ENCODE data around the gene PMM2. TPM values are rescaled to one million over a fixed set of nuclear protein-coding genes. Genes with fewer than 3 reads are reported as not detected.
"Not testable (repeated sequence)": the region's sequence is repeated elsewhere in the genome, so short reads cannot be mapped to it uniquely, and the experiment has no call there.

Gene PMM2
- total RNA-seq, 2 donors from 2014 or later: 61.6 to 105 TPM

- Mint-ChIP-seq H3K36me3 (no peaks in the 10 kb centered on the region), H3K27me3 (no peaks in the 10 kb centered on the region), H3K4me3 (no peak overlapping the region), H3K27ac (no peak overlapping the region), H3K9me3 (no peaks in the 10 kb centered on the region), H3K4me1 (ENCODE audit: low read depth in 2 of 2) (no peaks in the 10 kb centered on the region)
- ATAC-seq (peak in 1 of 2 donors; percentile 36), DNase-seq (ENCODE audit: low spot score) (no peak)
Observed at GRCh38 chr16:8767176-8767575, 30.5 kb upstream of the PMM2 start.

GRCh38 chr16:8768283-8768682, 29.4 kb upstream of the PMM2 start:
- no peak for DNase-seq (ENCODE audit: low spot score)
- H3K4me1 Mint-ChIP-seq (ENCODE audit: low read depth in 2 of 2): no peaks in the 10 kb centered on the region
- ATAC-seq: no peak
- no peak overlapping the region for H3K4me3 Mint-ChIP-seq
- H3K36me3 Mint-ChIP-seq: peaks cover 4% of the 10 kb centered on the region
- H3K9me3 Mint-ChIP-seq: no peaks in the 10 kb centered on the region
- H3K27ac Mint-ChIP-seq: no peak overlapping the region
- no peaks in the 10 kb centered on the region for H3K27me3 Mint-ChIP-seq

GRCh38 chr16:8768692-8769091, 28.9 kb upstream of the PMM2 start:
- Mint-ChIP-seq H3K27ac (no peak overlapping the region), H3K27me3 (no peaks in the 10 kb centered on the region), H3K9me3 (no peaks in the 10 kb centered on the region), H3K4me3 (no peak overlapping the region), H3K36me3 (peaks cover 4% of the 10 kb centered on the region), H3K4me1 (ENCODE audit: low read depth in 2 of 2) (no peaks in the 10 kb centered on the region)
- ATAC-seq (no peak), DNase-seq (ENCODE audit: low spot score) (no peak)

- H3K4me1 Mint-ChIP-seq (ENCODE audit: low read depth in 2 of 2): no peaks in the 10 kb centered on the region
- no peak overlapping the region for H3K4me3 Mint-ChIP-seq
- H3K36me3 Mint-ChIP-seq: peaks cover 4% of the 10 kb centered on the region
- H3K9me3 Mint-ChIP-seq: no peaks in the 10 kb centered on the region
- DNase-seq (ENCODE audit: low spot score) (no peak), ATAC-seq (no peak)
- H3K27ac Mint-ChIP-seq: no peak overlapping the region
- no peaks in the 10 kb centered on the region for H3K27me3 Mint-ChIP-seq
Observed at GRCh38 chr16:8773537-8773936, 24.1 kb upstream of the PMM2 start.

GRCh38 chr16:8774208-8774607, 23.4 kb upstream of the PMM2 start:
- Mint-ChIP-seq H3K27me3 (no peaks in the 10 kb centered on the region), H3K9me3 (no peaks in the 10 kb centered on the region), H3K36me3 (peaks cover 4% of the 10 kb centered on the region), H3K4me1 (ENCODE audit: low read depth in 2 of 2) (no peaks in the 10 kb centered on the region), H3K4me3 (no peak overlapping the region), H3K27ac (no peak overlapping the region)
- DNase-seq (ENCODE audit: low spot score) (no peak), ATAC-seq (no peak)

- H3K4me3 Mint-ChIP-seq: no peak overlapping the region
- H3K36me3 Mint-ChIP-seq: peaks cover 4% of the 10 kb centered on the region
- no peaks in the 10 kb centered on the region for H3K9me3 Mint-ChIP-seq
- ATAC-seq (no peak), DNase-seq (ENCODE audit: low spot score) (no peak)
- peaks cover 0 to 4% of the 10 kb centered on the region in 2 donors for H3K4me1 Mint-ChIP-seq (ENCODE audit: low read depth in 2 of 2)
- H3K27ac Mint-ChIP-seq: no peak overlapping the region
- H3K27me3 Mint-ChIP-seq: no peaks in the 10 kb centered on the region
Observed at GRCh38 chr16:8775359-8775758, 22.3 kb upstream of the PMM2 start.

GRCh38 chr16:8776129-8776584, 21.5 kb upstream of the PMM2 start:
- Mint-ChIP-seq H3K27me3 (no peaks in the 10 kb centered on the region), H3K4me3 (no peak overlapping the region), H3K27ac (no peak overlapping the region), H3K9me3 (no peaks in the 10 kb centered on the region), H3K4me1 (ENCODE audit: low read depth in 2 of 2) (peaks cover 0 to 4% of the 10 kb centered on the region in 2 donors), H3K36me3 (peaks cover 4% of the 10 kb centered on the region)
- ATAC-seq (no peak), DNase-seq (ENCODE audit: low spot score) (no peak)

- H3K4me3 Mint-ChIP-seq: no peak overlapping the region
- H3K4me1 Mint-ChIP-seq (ENCODE audit: low read depth in 2 of 2): peaks cover 0 to 4% of the 10 kb centered on the region in 2 donors
- H3K27me3 Mint-ChIP-seq: no peaks in the 10 kb centered on the region
- no peak overlapping the region for H3K27ac Mint-ChIP-seq
- peaks cover 4% of the 10 kb centered on the region for H3K36me3 Mint-ChIP-seq
- no peaks in the 10 kb centered on the region for H3K9me3 Mint-ChIP-seq
- ATAC-seq (no peak), DNase-seq (ENCODE audit: low spot score) (no peak)
Observed at GRCh38 chr16:8777217-8777616, 20.4 kb upstream of the PMM2 start.

GRCh38 chr16:8781797-8782196, 15.8 kb upstream of the PMM2 start:
- Mint-ChIP-seq H3K27ac (no peak overlapping the region), H3K27me3 (no peaks in the 10 kb centered on the region), H3K4me1 (ENCODE audit: low read depth in 2 of 2) (peaks cover 0 to 4% of the 10 kb centered on the region in 2 donors), H3K9me3 (no peaks in the 10 kb centered on the region), H3K4me3 (no peak overlapping the region), H3K36me3 (no peaks in the 10 kb centered on the region)
- ATAC-seq (no peak), DNase-seq (ENCODE audit: low spot score) (no peak)

GRCh38 chr16:8782673-8783072, 15.0 kb upstream of the PMM2 start:
- Mint-ChIP-seq H3K27ac (no peak overlapping the region), H3K9me3 (no peaks in the 10 kb centered on the region), H3K36me3 (no peaks in the 10 kb centered on the region), H3K4me1 (ENCODE audit: low read depth in 2 of 2) (peaks cover 0 to 4% of the 10 kb centered on the region in 2 donors), H3K27me3 (no peaks in the 10 kb centered on the region), H3K4me3 (no peak overlapping the region)
- DNase-seq (ENCODE audit: low spot score) (no peak), ATAC-seq (no peak)

GRCh38 chr16:8785408-8785807, 12.2 kb upstream of the PMM2 start:
- ATAC-seq (no peak), DNase-seq (ENCODE audit: low spot score) (no peak)
- no peaks in the 10 kb centered on the region for H3K4me1 Mint-ChIP-seq (ENCODE audit: low read depth in 2 of 2)
- H3K27me3 Mint-ChIP-seq: no peaks in the 10 kb centered on the region
- no peak overlapping the region for H3K27ac Mint-ChIP-seq
- no peak overlapping the region for H3K4me3 Mint-ChIP-seq
- no peaks in the 10 kb centered on the region for H3K36me3 Mint-ChIP-seq
- no peaks in the 10 kb centered on the region for H3K9me3 Mint-ChIP-seq

- H3K4me3 Mint-ChIP-seq; H3K9me3 Mint-ChIP-seq; H3K4me1 Mint-ChIP-seq (ENCODE audit: low read depth in 2 of 2); DNase-seq (ENCODE audit: low spot score); ATAC-seq; H3K36me3 Mint-ChIP-seq; H3K27ac Mint-ChIP-seq; H3K27me3 Mint-ChIP-seq: not testable (repeated sequence)
Observed at GRCh38 chr16:8786316-8786715, 11.3 kb upstream of the PMM2 start.

GRCh38 chr16:8788578-8789172, 9.0 kb upstream of the PMM2 start:
- ATAC-seq (no peak), DNase-seq (ENCODE audit: low spot score) (no peak)
- no peaks in the 10 kb centered on the region for H3K9me3 Mint-ChIP-seq
- no peaks in the 10 kb centered on the region for H3K27me3 Mint-ChIP-seq
- no peak overlapping the region for H3K4me3 Mint-ChIP-seq
- H3K27ac Mint-ChIP-seq: no peak overlapping the region
- H3K4me1 Mint-ChIP-seq (ENCODE audit: low read depth in 2 of 2): no peaks in the 10 kb centered on the region
- H3K36me3 Mint-ChIP-seq: no peaks in the 10 kb centered on the region

- peaks cover 25 to 30% of the 10 kb centered on the region in 2 donors for H3K4me1 Mint-ChIP-seq (ENCODE audit: low read depth in 2 of 2)
- H3K9me3 Mint-ChIP-seq: no peaks in the 10 kb centered on the region
- DNase-seq (ENCODE audit: low spot score): no peak
- no peaks in the 10 kb centered on the region for H3K27me3 Mint-ChIP-seq
- H3K27ac Mint-ChIP-seq: no peak overlapping the region
- peak overlapping the region; percentile 90 for H3K4me3 Mint-ChIP-seq
- no peak for ATAC-seq
- H3K36me3 Mint-ChIP-seq: peaks cover 6% of the 10 kb centered on the region
Observed at GRCh38 chr16:8795091-8795490, 2.5 kb upstream of the PMM2 start.

- no peak for ATAC-seq
- no peaks in the 10 kb centered on the region for H3K9me3 Mint-ChIP-seq
- H3K4me3 Mint-ChIP-seq: peak overlapping the region; percentile 90
- H3K27ac Mint-ChIP-seq: no peak overlapping the region
- peaks cover 25 to 30% of the 10 kb centered on the region in 2 donors for H3K4me1 Mint-ChIP-seq (ENCODE audit: low read depth in 2 of 2)
- H3K36me3 Mint-ChIP-seq: peaks cover 6% of the 10 kb centered on the region
- no peaks in the 10 kb centered on the region for H3K27me3 Mint-ChIP-seq
- DNase-seq (ENCODE audit: low spot score): no peak
Observed at GRCh38 chr16:8795818-8796217, 1.8 kb upstream of the PMM2 start.
